HCT116 (cell line): ENCODE results near the gene LMBRD2. TPM values are rescaled to one million over a fixed set of nuclear protein-coding genes. Genes with fewer than 3 reads are reported as not detected.

Source experiments
- ATAC-seq: fragments of 200-7000 bp; cut with Tn5 transposase; 2 replicates; pipeline ENCODE4 v1.9.1; 2020; ENCODE audit warnings: mild to moderate bottlenecking, moderate library complexity
- BruUV-seq: library from RNA; stranded (reverse); fragments of 400-500 nt; replicated peaks from 2 replicates; lab custom pipeline; 2021; lab: Mats Ljungman, UMichigan
- CTCF ChIA-PET: fragments of 300-600 bp; sonication (Branson Sonifier 250); formaldehyde crosslinking; loops from one replicate; lab custom pipeline; 2021; ENCODE audit warnings: antibody characterized with exemption; lab: Charles Lee
- POLR2A ChIA-PET: fragments of 300-600, 350-600 bp; sonication (Branson Sonifier 250); formaldehyde crosslinking; loops from one replicate; lab custom pipeline; 2021; ENCODE audit warnings: antibody characterized with exemption; lab: Charles Lee
- RAD21 ChIA-PET, 2 experiments: fragments of 300-600 bp; sonication (Branson Sonifier 250); formaldehyde crosslinking; loops; one replicate each; lab custom pipeline; 2023; ENCODE audit warnings: low total read pairs in 2 of 2; ENCODE audit not compliant: uncharacterized antibody in 2 of 2, unreplicated experiment in 2 of 2, low non-redundant PET in 1 of 2; lab: Charles Lee
- DNase-seq: peaks from one replicate; pipeline ENCODE4 v3.0.0-alpha.2; 2010; ENCODE audit warnings: low read depth, low spot score
- H2AFZ ChIP-seq: fragments of 200-600 bp; shearing (Covaris generic), sonication (generic); 2 replicates; pipeline ENCODE4 v1.6.1; 2017; ENCODE audit warnings: low read depth, mixed run types, mixed read lengths, antibody characterized with exemption, low read length; ENCODE audit not compliant: poor library complexity, severe bottlenecking
- H3K27ac ChIP-seq: 2 replicates; pipeline ENCODE4 v1.5.1; 2012; ENCODE audit warnings: low read depth, low read length
- H3K27me3 ChIP-seq: fragments of 200-600 bp; sonication (generic); 2 replicates; pipeline ENCODE4 v1.6.1; 2016; ENCODE audit warnings: mixed run types, low read length, mixed read lengths; ENCODE audit not compliant: insufficient read depth
- H3K36me3 ChIP-seq, 2 experiments: fragments of 200-500 bp in 1 of 2; fragments of 200-600 bp in 1 of 2; sonication (Bioruptor generic) in 1 of 2; sonication (generic) in 1 of 2; 2 replicates each; pipeline versions ENCODE4 v1.5.1 to v1.6.1; 2014 to 2016; ENCODE audit warnings: low read length in 2 of 2, inconsistent platforms in 1 of 2, mixed read lengths in 1 of 2, mixed run types in 1 of 2; ENCODE audit not compliant: insufficient read depth in 2 of 2, control insufficient read depth in 1 of 2
- H3K4me1 ChIP-seq, 2 experiments: fragments of 200-600 bp in 1 of 2; sonication (generic) in 1 of 2; 2 replicates each; pipeline versions ENCODE4 v1.5.1 to v1.6.1; 2012 to 2017; ENCODE audit warnings: low read length in 2 of 2, inconsistent platforms in 1 of 2, mild to moderate bottlenecking in 1 of 2, mixed read lengths in 1 of 2, mixed run types in 1 of 2, moderate library complexity in 1 of 2; ENCODE audit not compliant: insufficient read depth in 2 of 2, control insufficient read depth in 1 of 2
- H3K4me2 ChIP-seq: fragments of 200-600 bp; sonication (generic); 2 replicates; pipeline ENCODE4 v1.6.1; 2017; ENCODE audit warnings: mixed run types, low read length, mixed read lengths
- H3K4me3 ChIP-seq, 2 experiments: fragments of 200-600 bp in 1 of 2; sonication (generic) in 1 of 2; replicated peaks in 1 of 2; 2 replicates each; pipeline ENCODE4 v1.5.1; 2011 to 2016; ENCODE audit warnings: low read length in 2 of 2, control low read depth in 1 of 2, low read depth in 1 of 2, mild to moderate bottlenecking in 1 of 2, mixed read lengths in 1 of 2, mixed run types in 1 of 2
- H3K79me2 ChIP-seq: fragments of 200-600 bp; sonication (generic); 2 replicates; pipeline ENCODE4 v1.6.1; 2017; ENCODE audit warnings: mild to moderate bottlenecking, mixed run types, low read length, moderate library complexity, mixed read lengths; ENCODE audit not compliant: insufficient read depth
- H3K9ac ChIP-seq: fragments of 200-600 bp; sonication (generic); 2 replicates; pipeline ENCODE4 v1.6.1; 2016; ENCODE audit warnings: low read length, mixed read lengths
- H3K9me2 ChIP-seq: fragments of 200-600 bp; sonication (generic), shearing (Covaris generic); 2 replicates; pipeline ENCODE4 v1.6.1; 2017; ENCODE audit warnings: mixed run types, mild to moderate bottlenecking, moderate library complexity; ENCODE audit not compliant: insufficient read depth
- H3K9me3 ChIP-seq, 2 experiments: fragments of 200-500 bp in 1 of 2; fragments of 200-600 bp in 1 of 2; sonication (Bioruptor generic) in 1 of 2; sonication (generic) in 1 of 2; 2 replicates each; pipeline ENCODE4 v1.6.1; 2014 to 2017; ENCODE audit warnings: low read length in 2 of 2, mixed read lengths in 2 of 2, inconsistent platforms in 1 of 2, low read depth in 1 of 2, mild to moderate bottlenecking in 1 of 2, mixed run types in 1 of 2, moderate library complexity in 1 of 2; ENCODE audit not compliant: control insufficient read depth in 1 of 2, insufficient read depth in 1 of 2
- H4K20me1 ChIP-seq: fragments of 200-600 bp; sonication (generic), shearing (Covaris generic); 2 replicates; pipeline ENCODE4 v1.6.1; 2017; ENCODE audit warnings: mixed run types, mild to moderate bottlenecking, moderate library complexity; ENCODE audit not compliant: insufficient read depth
- ATF3 ChIP-seq: IDR thresholded peaks from 2 replicates; pipeline ENCODE4 v1.6.1; 2012
- CBX3 ChIP-seq: IDR thresholded peaks from 2 replicates; pipeline ENCODE4 v1.6.1; 2012; ENCODE audit warnings: low read depth
- CEBPB ChIP-seq: IDR thresholded peaks from 2 replicates; pipeline ENCODE4 v1.6.1; 2012; ENCODE audit warnings: low read depth
- CTCF ChIP-seq, 3 experiments: fragments of 200-600 bp in 1 of 3; sonication (generic) in 1 of 3; IDR thresholded peaks in 2 of 3; conservative IDR thresholded peaks in 1 of 3; 2 replicates each; pipeline ENCODE4 v1.5.1; 2012 to 2017; ENCODE audit warnings: low read depth in 2 of 3, low read length in 2 of 3, antibody characterized with exemption in 1 of 3, borderline replicate concordance in 1 of 3, control low read depth in 1 of 3, mild to moderate bottlenecking in 1 of 3, mixed read lengths in 1 of 3, mixed run types in 1 of 3, moderate library complexity in 1 of 3; ENCODE audit not compliant: insufficient read depth in 1 of 3
- EGR1 ChIP-seq: IDR thresholded peaks from 2 replicates; pipeline ENCODE4 v1.6.1; 2012; ENCODE audit warnings: low read depth
- EZH2 ChIP-seq: fragments of 200-600 bp; sonication (generic); IDR thresholded peaks from 2 replicates; pipeline ENCODE4 v1.6.1; 2017; ENCODE audit warnings: antibody characterized with exemption, mixed run types
- EZH2phosphoT487 ChIP-seq: fragments of 200-600 bp; IDR thresholded peaks from 2 replicates; pipeline ENCODE4 v1.6.1; 2018; ENCODE audit warnings: antibody characterized with exemption, borderline replicate concordance
- FOSL1 ChIP-seq: IDR thresholded peaks from 2 replicates; pipeline ENCODE4 v1.6.1; 2012; ENCODE audit warnings: low read depth
- JUND ChIP-seq: IDR thresholded peaks from 2 replicates; pipeline ENCODE4 v1.6.1; 2012
- POLR2A ChIP-seq: IDR thresholded peaks from 2 replicates; pipeline ENCODE4 v1.7.0; 2011; ENCODE audit warnings: borderline replicate concordance; ENCODE audit not compliant: insufficient read depth, insufficient read length; ENCODE audit errors: extremely low read depth
- POLR2AphosphoS5 ChIP-seq: IDR thresholded peaks from 2 replicates; pipeline ENCODE4 v1.6.1; 2011; ENCODE audit warnings: mild to moderate bottlenecking, low read depth, low read length, moderate library complexity
- RAD21 ChIP-seq: IDR thresholded peaks from 2 replicates; pipeline ENCODE4 v1.6.1; 2012; ENCODE audit warnings: low read depth, mild to moderate bottlenecking
- SIN3A ChIP-seq: IDR thresholded peaks from 2 replicates; pipeline ENCODE4 v1.6.1; 2012; ENCODE audit warnings: low read depth
- SP1 ChIP-seq: IDR thresholded peaks from 2 replicates; pipeline ENCODE4 v1.6.1; 2012; ENCODE audit warnings: low read depth
- SRF ChIP-seq: IDR thresholded peaks from 2 replicates; pipeline ENCODE4 v1.6.1; 2012; ENCODE audit warnings: low read depth
- TCF7L2 ChIP-seq: IDR thresholded peaks from 2 replicates; pipeline ENCODE4 v1.7.0; 2011; ENCODE audit warnings: borderline replicate concordance, inconsistent platforms; ENCODE audit not compliant: insufficient read depth, insufficient read length; ENCODE audit errors: extremely low read depth
- YY1 ChIP-seq: IDR thresholded peaks from 2 replicates; pipeline ENCODE4 v1.6.1; 2011; ENCODE audit warnings: low read length, low read depth, moderate library complexity, mild to moderate bottlenecking; ENCODE audit not compliant: insufficient replicate concordance; ENCODE audit errors: extremely low read depth
- ZFX ChIP-seq: fragments of 450-650 bp; IDR thresholded peaks from 2 replicates; pipeline ENCODE4 v1.6.1; 2017
- ZNF274 ChIP-seq: fragments of 200-500 bp; sonication (Bioruptor generic); IDR thresholded peaks from 2 replicates; pipeline ENCODE4 v1.6.1; 2014; ENCODE audit warnings: mild to moderate bottlenecking, low read depth, low read length, inconsistent platforms
- intact Hi-C: fragments of 100-400 bp; cut with micrococcal nuclease; formaldehyde crosslinking; loops from 2 replicates; pipeline ENCODE4 v1.10.0; 2022
- total RNA-seq: library from RNA; stranded (reverse); gene quantifications from one replicate; pipeline ENCODE4 v1.2.1, GENCODE V29; 2021; ENCODE audit not compliant: unreplicated experiment
- TF ChIP-seq, protein P1 (sequence below): IDR thresholded peaks from 2 replicates; pipeline ENCODE4 v1.6.1; 2012; ENCODE audit warnings: low read depth

The LMBRD2 gene
- total RNA-seq, 1 experiment from 2014 or later = 1.1 TPM

- no peak overlapping the region for H3K27ac ChIP-seq
- H2AFZ ChIP-seq = no peak overlapping the region
- no peaks in the 10 kb centered on the region for H3K36me3 ChIP-seq
- no peaks in the 10 kb centered on the region for H3K79me2 ChIP-seq
- H3K9me3 ChIP-seq = no peaks in the 10 kb centered on the region
- no peak for DNase-seq
- ChIA-PET CTCF (interaction anchor here (1.7 kb wide), 1 partner anchor 21 kb away, joined by 8 read pairs; no protein-coding TSS in a partner anchor), RAD21 (no interaction called here), POLR2A (no interaction called here)
- no peak overlapping the region for H3K4me2 ChIP-seq
- intact Hi-C loops = no loop called here
- H3K4me3 ChIP-seq = no peak overlapping the region
- no peak overlapping the region for H3K9ac ChIP-seq
- H3K4me1 ChIP-seq = no peaks in the 10 kb centered on the region
- H4K20me1 ChIP-seq = no peaks in the 10 kb centered on the region
- TF ChIP-seq YY1 (no peak), EGR1 (no peak), CBX3 (no peak), SRF (no peak), SIN3A (no peak), EZH2phosphoT487 (no peak), RAD21 (no peak), ZFX (no peak), TCF7L2 (no peak), CTCF (IDR thresholded peaks at IDR 0.05 in 2 of 3, conservative IDR thresholded peaks at IDR 0.05 in 1 of 3; ENCODE audit: borderline replicate concordance in 1 of 3, insufficient read depth in 1 of 3, low read depth in 2 of 3, low read length in 2 of 3) (no peak), CEBPB (no peak), FOSL1 (no peak), SP1 (no peak), EZH2 (no peak), ATF3 (no peak), ZNF274 (no peak), JUND (no peak), POLR2A (no peak), POLR2AphosphoS5 (no peak)
- TF ChIP-seq, protein P1, sequence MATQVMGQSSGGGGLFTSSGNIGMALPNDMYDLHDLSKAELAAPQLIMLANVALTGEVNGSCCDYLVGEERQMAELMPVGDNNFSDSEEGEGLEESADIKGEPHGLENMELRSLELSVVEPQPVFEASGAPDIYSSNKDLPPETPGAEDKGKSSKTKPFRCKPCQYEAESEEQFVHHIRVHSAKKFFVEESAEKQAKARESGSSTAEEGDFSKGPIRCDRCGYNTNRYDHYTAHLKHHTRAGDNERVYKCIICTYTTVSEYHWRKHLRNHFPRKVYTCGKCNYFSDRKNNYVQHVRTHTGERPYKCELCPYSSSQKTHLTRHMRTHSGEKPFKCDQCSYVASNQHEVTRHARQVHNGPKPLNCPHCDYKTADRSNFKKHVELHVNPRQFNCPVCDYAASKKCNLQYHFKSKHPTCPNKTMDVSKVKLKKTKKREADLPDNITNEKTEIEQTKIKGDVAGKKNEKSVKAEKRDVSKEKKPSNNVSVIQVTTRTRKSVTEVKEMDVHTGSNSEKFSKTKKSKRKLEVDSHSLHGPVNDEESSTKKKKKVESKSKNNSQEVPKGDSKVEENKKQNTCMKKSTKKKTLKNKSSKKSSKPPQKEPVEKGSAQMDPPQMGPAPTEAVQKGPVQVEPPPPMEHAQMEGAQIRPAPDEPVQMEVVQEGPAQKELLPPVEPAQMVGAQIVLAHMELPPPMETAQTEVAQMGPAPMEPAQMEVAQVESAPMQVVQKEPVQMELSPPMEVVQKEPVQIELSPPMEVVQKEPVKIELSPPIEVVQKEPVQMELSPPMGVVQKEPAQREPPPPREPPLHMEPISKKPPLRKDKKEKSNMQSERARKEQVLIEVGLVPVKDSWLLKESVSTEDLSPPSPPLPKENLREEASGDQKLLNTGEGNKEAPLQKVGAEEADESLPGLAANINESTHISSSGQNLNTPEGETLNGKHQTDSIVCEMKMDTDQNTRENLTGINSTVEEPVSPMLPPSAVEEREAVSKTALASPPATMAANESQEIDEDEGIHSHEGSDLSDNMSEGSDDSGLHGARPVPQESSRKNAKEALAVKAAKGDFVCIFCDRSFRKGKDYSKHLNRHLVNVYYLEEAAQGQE = no peak
- H3K9me2 ChIP-seq = no peaks in the 10 kb centered on the region
- BruUV-seq = no TSS peak
- no peak for ATAC-seq
- no peaks in the 10 kb centered on the region for H3K27me3 ChIP-seq
Observed at GRCh38 chr5:36099748-36100147, 51.9 kb downstream of the LMBRD2 start.
